Skeletal muscle tissue (tissue), 4 donors: ENCODE measurements around the gene SENP3. TPM values are rescaled to one million over a fixed set of nuclear protein-coding genes. Genes with fewer than 3 reads are reported as not detected.

Source experiments
- H3K27ac ChIP-seq: one replicate; pipeline ENCODE4 v1.7.0; 2013; ENCODE audit warnings: mild to moderate bottlenecking, low read depth, low read length, inconsistent platforms
- H3K27me3 ChIP-seq, 3 donors: one replicate each; pipeline ENCODE4 v1.7.0; 2013; ENCODE audit warnings: low read length in 3 of 3; ENCODE audit not compliant: control insufficient read depth in 3 of 3, insufficient read depth in 3 of 3
- H3K36me3 ChIP-seq, 3 donors: one replicate each; pipeline ENCODE4 v1.7.0; 2013; ENCODE audit warnings: low read length in 3 of 3; ENCODE audit not compliant: control insufficient read depth in 3 of 3, insufficient read depth in 3 of 3
- H3K4me1 ChIP-seq, 3 donors: one replicate each; pipeline ENCODE4 v1.7.0; 2013; ENCODE audit warnings: low read length in 3 of 3, mild to moderate bottlenecking in 3 of 3; ENCODE audit not compliant: control insufficient read depth in 3 of 3, insufficient read depth in 3 of 3
- H3K4me3 ChIP-seq, 3 donors: one replicate each; pipeline ENCODE4 v1.7.0; 2013; ENCODE audit warnings: low read length in 3 of 3
- H3K9ac ChIP-seq, 3 donors: one replicate each; pipeline ENCODE4 v1.7.0; 2013; ENCODE audit warnings: low read length in 3 of 3, mild to moderate bottlenecking in 3 of 3, moderate library complexity in 2 of 3, low read depth in 1 of 3
- H3K9me3 ChIP-seq, 3 donors: one replicate each; pipeline ENCODE4 v1.7.0; 2013; ENCODE audit warnings: low read length in 3 of 3; ENCODE audit not compliant: control insufficient read depth in 3 of 3
- total RNA-seq: library from RNA; depleted of rRNA; stranded (reverse); fragments of >200 nt; gene quantifications from one replicate; pipeline ENCODE4 v1.2.3, GENCODE V29; 2014
- donor health status: Osteomylitis.

Gene SENP3
- total RNA-seq, 1 donor from 2014 or later: 31.3 TPM

DNA sequence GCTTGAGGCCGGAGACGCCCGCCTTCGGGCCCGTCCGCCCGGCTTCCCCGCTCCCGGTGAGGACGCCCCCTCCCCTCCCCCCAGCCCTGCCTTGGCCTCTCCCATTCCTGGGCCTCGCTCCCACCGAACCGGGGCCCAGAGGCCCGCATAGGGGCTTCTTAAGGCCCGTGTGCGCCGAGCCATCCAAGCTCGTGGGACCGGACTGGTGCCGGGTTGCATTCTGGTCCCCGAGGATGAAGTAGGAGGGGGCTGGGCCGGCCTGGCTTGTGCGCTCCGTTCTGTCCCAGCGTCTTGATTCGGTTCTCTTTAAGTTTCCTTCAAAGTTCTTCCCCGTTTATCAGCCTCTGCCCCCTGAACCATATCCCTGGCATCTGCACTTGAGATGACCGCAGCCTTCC, 488 bp downstream of the SENP3 start:
- Histone ChIP-seq H3K27me3 (no peaks in the 10 kb centered on the region), H3K4me1 (peaks cover 56 to 65% (median 57%) of the 10 kb centered on the region in 3 donors), H3K9me3 (no peaks in the 10 kb centered on the region), H3K4me3 (peak overlapping the region; percentile 72 to 88 (median 80)), H3K36me3 (peaks cover 27 to 30% (median 29%) of the 10 kb centered on the region in 3 donors), H3K9ac (peak overlapping the region; percentile 83 to 88 (median 86)), H3K27ac (peak overlapping the region; percentile 95)

DNA sequence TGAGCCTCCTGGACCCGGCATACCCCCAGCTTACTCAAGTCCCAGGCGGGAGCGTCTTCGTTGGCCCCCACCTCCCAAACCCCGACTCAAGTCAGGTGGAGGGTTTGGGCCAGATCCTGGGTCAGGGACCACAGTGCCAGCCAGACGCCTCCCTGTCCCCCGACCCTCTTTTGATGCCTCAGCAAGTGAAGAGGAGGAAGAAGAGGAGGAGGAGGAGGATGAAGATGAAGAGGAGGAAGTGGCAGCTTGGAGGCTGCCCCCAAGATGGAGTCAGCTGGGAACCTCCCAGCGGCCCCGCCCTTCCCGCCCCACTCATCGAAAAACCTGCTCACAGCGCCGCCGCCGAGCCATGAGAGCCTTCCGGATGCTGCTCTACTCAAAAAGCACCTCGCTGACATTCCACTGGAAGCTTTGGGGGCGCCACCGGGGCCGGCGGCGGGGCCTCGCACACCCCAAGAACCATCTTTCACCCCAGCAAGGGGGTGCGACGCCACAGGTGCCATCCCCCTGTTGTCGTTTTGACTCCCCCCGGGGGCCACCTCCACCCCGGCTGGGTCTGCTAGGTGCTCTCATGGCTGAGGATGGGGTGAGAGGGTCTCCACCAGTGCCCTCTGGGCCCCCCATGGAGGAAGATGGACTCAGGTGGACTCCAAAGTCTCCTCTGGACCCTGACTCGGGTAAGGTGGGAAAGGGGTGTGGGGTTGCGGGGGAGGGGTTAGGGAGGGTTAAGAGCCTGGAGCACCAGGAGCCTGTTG, 1.6 kb downstream of the SENP3 start:
- peaks cover 45 to 55% (median 47%) of the 10 kb centered on the region in 3 donors for H3K4me1 ChIP-seq
- no peak overlapping the region for H3K4me3 ChIP-seq
- no peak overlapping the region for H3K27ac ChIP-seq
- peaks cover 31 to 34% (median 34%) of the 10 kb centered on the region in 3 donors for H3K36me3 ChIP-seq
- H3K9me3 ChIP-seq: no peaks in the 10 kb centered on the region
- no peaks in the 10 kb centered on the region for H3K27me3 ChIP-seq
- H3K9ac ChIP-seq: peak overlapping the region in 1 of 3 donors; percentile 88

DNA sequence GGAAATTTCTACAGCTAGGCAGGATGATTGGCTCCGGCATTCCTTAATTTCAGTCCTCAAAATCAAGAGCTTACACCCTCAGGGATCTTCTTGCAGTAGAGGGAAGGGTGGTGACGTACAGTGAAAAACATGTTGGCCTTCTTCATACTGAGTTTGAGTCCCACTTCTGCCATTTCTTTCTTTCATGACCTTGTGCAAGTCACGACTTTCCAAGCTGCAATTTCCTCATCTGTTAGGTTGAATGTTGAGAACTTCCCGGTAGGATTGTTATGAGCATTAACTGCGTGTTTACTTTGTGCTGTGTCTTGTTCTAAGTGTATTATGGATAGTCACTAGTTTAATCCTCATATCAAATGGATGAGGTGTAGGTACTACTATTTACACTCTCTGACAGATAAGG, 7.9 kb downstream of the SENP3 start:
- peaks cover 42 to 53% (median 45%) of the 10 kb centered on the region in 3 donors for H3K36me3 ChIP-seq
- no peak overlapping the region for H3K4me3 ChIP-seq
- no peaks in the 10 kb centered on the region for H3K27me3 ChIP-seq

DNA sequence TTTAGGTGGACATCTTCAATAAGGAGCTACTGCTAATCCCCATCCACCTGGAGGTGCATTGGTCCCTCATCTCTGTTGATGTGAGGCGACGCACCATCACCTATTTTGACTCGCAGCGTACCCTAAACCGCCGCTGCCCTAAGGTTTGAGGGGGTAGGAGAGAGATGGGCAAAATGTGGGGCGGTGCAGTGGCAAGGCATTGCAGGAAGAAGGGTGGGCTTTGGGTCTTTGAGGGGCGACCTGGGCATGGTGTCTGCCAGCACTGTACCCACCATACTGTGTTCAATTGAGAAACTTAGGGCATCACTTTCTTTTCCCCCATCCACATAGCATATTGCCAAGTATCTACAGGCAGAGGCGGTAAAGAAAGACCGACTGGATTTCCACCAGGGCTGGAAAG, 8.6 kb downstream of the SENP3 start:
- peaks cover 41 to 53% (median 45%) of the 10 kb centered on the region in 3 donors for H3K36me3 ChIP-seq
- H3K4me1 ChIP-seq: peaks cover 21 to 22% (median 21%) of the 10 kb centered on the region in 3 donors
- H3K9me3 ChIP-seq: no peaks in the 10 kb centered on the region
- H3K9ac ChIP-seq: no peak overlapping the region
- no peak overlapping the region for H3K27ac ChIP-seq
- H3K4me3 ChIP-seq: no peak overlapping the region
- H3K27me3 ChIP-seq: no peaks in the 10 kb centered on the region

More for the DNA sequence above, 7.9 kb downstream of the SENP3 start:
- Histone ChIP-seq H3K27ac (no peak overlapping the region), H3K9me3 (no peaks in the 10 kb centered on the region), H3K9ac (no peak overlapping the region), H3K4me1 (peaks cover 13 to 17% (median 13%) of the 10 kb centered on the region in 3 donors)

DNA sequence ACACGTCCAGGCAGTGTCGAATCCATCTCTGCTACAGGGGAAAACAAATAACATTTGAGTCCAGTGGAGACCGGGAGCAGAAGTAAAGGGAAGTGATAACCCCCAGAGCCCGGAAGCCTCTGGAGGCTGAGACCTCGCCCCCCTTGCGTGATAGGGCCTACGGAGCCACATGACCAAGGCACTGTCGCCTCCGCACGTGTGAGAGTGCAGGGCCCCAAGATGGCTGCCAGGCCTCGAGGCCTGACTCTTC, 10.5 kb downstream of the SENP3 start:
- Histone ChIP-seq H3K36me3 (peaks cover 48 to 60% (median 49%) of the 10 kb centered on the region in 3 donors), H3K4me1 (peaks cover 37 to 41% (median 38%) of the 10 kb centered on the region in 3 donors), H3K4me3 (peak overlapping the region; percentile 79 to 85 (median 80)), H3K9me3 (no peaks in the 10 kb centered on the region), H3K27me3 (no peaks in the 10 kb centered on the region), H3K9ac (peak overlapping the region; percentile 58 to 80 (median 78)), H3K27ac (peak overlapping the region; percentile 93)

DNA sequence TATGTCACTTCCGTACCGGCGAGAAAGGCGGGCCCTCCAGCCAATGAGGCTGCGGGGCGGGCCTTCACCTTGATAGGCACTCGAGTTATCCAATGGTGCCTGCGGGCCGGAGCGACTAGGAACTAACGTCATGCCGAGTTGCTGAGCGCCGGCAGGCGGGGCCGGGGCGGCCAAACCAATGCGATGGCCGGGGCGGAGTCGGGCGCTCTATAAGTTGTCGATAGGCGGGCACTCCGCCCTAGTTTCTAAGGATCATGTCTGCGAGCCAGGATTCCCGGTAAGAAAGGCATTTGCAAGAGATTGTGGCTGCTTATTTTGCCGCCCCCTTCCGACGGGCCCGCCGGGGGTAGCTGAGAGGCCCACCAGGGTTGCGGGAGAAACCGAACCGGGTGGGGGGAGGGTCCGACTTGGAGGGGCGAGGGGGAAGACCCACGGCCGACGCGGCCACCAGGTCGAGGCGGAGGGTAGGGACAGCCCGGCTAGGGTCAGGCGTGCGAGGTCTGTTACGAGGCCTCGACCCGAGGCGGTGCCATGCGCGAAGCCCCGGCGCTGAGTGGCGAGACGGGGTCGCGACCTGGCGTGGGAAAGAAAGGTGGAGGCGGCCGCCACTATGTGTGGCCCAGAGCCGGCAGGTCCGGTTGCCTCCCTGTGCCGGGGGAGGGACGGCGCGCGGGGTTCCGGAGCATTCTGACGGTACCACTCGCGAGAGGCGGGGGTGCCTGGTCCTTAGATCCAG, 11.0 kb downstream of the SENP3 start:
- H3K27ac ChIP-seq: peak overlapping the region; percentile 99
- H3K27me3 ChIP-seq: no peaks in the 10 kb centered on the region
- peak overlapping the region; percentile 79 to 93 (median 92) for H3K4me3 ChIP-seq
- peaks cover 39 to 46% (median 41%) of the 10 kb centered on the region in 3 donors for H3K4me1 ChIP-seq
- peaks cover 50 to 60% (median 50%) of the 10 kb centered on the region in 3 donors for H3K36me3 ChIP-seq
- no peaks in the 10 kb centered on the region for H3K9me3 ChIP-seq
- peak overlapping the region; percentile 96 to 98 (median 98) for H3K9ac ChIP-seq

DNA sequence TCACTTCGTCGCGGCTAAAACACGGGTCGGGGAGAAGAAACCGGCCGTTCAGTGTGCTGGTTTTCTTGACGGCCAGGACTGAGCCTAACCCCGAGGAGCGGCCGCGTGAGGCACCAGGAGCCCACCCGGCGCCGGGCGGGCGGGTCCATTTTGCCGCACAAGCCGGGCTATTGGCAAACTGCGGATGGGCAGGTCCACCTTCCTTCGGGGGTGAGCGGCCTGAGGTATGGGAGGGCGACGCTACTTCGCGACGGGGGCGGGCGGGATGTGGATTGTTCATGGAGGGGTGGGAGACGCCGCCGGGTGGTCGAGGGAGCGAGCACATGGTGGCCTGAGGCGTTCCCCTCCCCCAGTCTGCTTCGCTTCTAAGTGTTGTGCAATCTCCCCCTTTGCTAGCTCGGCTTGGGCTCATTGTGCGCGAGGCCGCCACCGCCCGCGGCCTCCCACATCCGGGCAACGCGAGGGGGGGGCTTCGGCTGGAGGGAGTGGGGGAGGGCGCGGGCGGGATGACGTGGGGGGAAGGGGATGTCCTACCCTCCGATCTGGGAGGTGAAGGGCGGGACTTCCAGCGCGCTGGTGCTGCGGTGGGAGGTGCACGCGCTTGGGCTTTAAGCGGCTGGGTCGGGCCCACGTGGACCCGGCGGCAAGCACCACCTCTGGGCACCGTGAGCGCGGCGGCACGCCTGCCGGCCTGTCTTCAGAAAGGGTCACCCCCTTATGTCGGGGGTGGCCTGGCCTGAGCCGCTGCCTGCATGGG, 11.8 kb downstream of the SENP3 start:
- peak overlapping the region; percentile 99 for H3K27ac ChIP-seq

DNA sequence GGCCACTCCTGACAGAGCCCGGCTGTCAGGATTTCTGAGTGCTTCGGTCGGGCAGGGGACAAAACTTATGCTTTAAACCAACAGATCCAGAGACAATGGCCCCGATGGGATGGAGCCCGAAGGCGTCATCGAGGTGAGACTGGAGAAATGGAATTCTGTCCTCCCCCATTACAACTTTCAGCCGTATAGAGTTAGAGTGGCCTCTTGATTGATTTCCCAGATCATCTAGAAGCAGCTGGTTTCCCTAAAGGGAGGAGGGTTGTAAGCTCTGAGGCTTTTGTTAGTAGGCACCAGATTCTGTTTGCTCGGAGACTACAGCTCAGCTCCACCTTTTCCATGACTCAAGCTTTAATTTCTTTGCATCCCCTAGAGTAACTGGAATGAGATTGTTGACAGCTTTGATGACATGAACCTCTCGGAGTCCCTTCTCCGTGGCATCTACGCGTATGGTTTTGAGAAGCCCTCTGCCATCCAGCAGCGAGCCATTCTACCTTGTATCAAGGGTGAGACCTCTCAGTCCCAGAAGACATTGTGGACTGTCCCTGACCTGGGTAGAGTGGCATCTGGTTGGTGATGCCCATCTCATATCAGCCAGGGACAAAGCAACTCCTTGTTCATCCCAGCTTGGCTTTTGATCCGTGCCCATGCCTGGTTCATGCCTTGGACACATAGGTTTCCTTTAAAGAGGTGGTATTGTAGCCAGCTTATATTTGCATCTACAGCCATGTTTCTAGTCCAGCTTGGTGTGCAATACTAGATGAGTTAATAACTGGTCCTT, 12.6 kb downstream of the SENP3 start:
- peaks cover 45 to 58% (median 46%) of the 10 kb centered on the region in 3 donors for H3K4me1 ChIP-seq
- peak overlapping the region; percentile 99 for H3K27ac ChIP-seq
- peak overlapping the region; percentile 73 to 93 (median 92) for H3K4me3 ChIP-seq
- no peaks in the 10 kb centered on the region for H3K27me3 ChIP-seq
- peak overlapping the region; percentile 72 to 98 (median 74) for H3K9ac ChIP-seq
- H3K9me3 ChIP-seq: no peaks in the 10 kb centered on the region
- peaks cover 62 to 70% (median 63%) of the 10 kb centered on the region in 3 donors for H3K36me3 ChIP-seq

More for the DNA sequence above, 11.8 kb downstream of the SENP3 start:
- Histone ChIP-seq H3K4me1 (peaks cover 41 to 50% (median 41%) of the 10 kb centered on the region in 3 donors), H3K27me3 (no peaks in the 10 kb centered on the region), H3K9ac (peak overlapping the region; percentile 96 to 98 (median 98)), H3K36me3 (peaks cover 57 to 67% (median 57%) of the 10 kb centered on the region in 3 donors), H3K9me3 (no peaks in the 10 kb centered on the region), H3K4me3 (peak overlapping the region; percentile 79 to 93 (median 92))

DNA sequence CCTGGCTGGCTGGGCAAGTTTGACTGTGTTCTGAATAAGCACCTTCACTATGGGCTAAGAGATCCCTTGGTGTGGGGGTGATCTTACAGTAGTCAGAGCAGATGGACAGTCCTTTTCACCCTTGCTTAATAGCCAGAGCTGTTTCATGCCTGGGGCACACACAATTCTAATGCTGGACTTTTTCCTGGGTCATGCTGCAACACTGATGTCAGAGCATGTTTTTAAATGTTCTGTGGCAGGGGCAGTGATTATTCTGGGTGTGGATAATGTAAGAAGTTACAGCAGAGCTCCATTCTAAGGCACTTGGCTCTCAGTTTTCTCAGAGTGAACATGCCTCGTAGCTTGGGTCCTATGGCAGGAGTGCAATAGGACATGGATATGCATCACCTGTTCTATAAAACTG, 13.8 kb downstream of the SENP3 start:
- Histone ChIP-seq H3K27me3 (no peaks in the 10 kb centered on the region), H3K36me3 (peaks cover 55 to 59% (median 59%) of the 10 kb centered on the region in 3 donors), H3K4me1 (peaks cover 56 to 69% (median 58%) of the 10 kb centered on the region in 3 donors), H3K4me3 (no peak overlapping the region), H3K9me3 (no peaks in the 10 kb centered on the region), H3K27ac (peak overlapping the region; percentile 36), H3K9ac (peak overlapping the region in 1 of 3 donors; percentile 58)
